GM12801 (cell line): ENCODE data around the gene TCF12.

Experiments
- CTCF ChIP-seq: IDR thresholded peaks from one replicate; pipeline ENCODE4 v1.5.1; 2011; ENCODE audit warnings: control low read depth; ENCODE audit not compliant: insufficient read length; ENCODE audit errors: extremely low read depth

TCF12 gene

GRCh38 chr15:57032338-57032737, 113.9 kb downstream of the TCF12 start:
- TF ChIP-seq CTCF: no peak

GRCh38 chr15:57033715-57034439, 115.4 kb downstream of the TCF12 start:
- no peak for TF ChIP-seq CTCF

GRCh38 chr15:57034613-57035012, 116.2 kb downstream of the TCF12 start:
- TF ChIP-seq CTCF: no peak

GRCh38 chr15:57035664-57036063, 117.2 kb downstream of the TCF12 start:
- TF ChIP-seq CTCF: no peak

GRCh38 chr15:57036352-57036751, 117.9 kb downstream of the TCF12 start:
- no peak for TF ChIP-seq CTCF

- TF ChIP-seq CTCF: no peak
Measured at GRCh38 chr15:57037548-57037947, 119.1 kb downstream of the TCF12 start.

GRCh38 chr15:57038040-57038439, 119.6 kb downstream of the TCF12 start:
- no peak for TF ChIP-seq CTCF
